ENCODE results near the gene LRPAP1.
"Not testable (repeated sequence)": the region's sequence is repeated elsewhere in the genome, so short reads cannot be mapped to it uniquely, and the experiment has no call there.

DNA sequence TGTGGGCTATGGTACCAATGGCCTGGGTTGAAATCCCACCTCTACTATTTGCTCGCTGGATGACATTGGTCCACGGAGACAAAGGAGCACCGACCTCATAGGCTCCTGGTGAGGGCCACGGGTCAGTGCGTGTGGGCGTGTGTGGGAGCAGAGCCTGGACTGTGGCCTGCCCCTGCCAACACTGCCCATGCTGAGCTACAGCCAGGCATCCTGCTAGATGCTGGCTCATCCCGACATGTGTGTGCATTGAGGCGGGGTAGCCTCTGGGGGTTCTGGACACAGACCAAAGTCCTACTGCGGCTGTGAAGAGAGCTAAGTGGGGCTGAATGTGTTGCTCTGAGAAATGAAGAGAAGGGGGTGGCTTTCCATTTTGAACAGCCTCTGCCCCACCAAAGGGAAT is 48.6 kb upstream of the LRPAP1 start:
- not testable (repeated sequence) for TF ChIP-seq POLR2A, CTCF (IDR thresholded peaks at IDR 0.05)
